HG02642 (cell line): Measurements from ENCODE around the gene PFKL.
A peak's percentile ranks its signal among the peaks of the same experiment; 100 is the strongest.

Source experiments
- ATAC-seq: cut with Tn5 transposase; IDR thresholded peaks from one replicate; pipeline ENCODE4 v1.9.1; 2021; ENCODE audit warnings: mild to moderate bottlenecking; ENCODE audit not compliant: unreplicated experiment, poor library complexity

The PFKL gene

DNA sequence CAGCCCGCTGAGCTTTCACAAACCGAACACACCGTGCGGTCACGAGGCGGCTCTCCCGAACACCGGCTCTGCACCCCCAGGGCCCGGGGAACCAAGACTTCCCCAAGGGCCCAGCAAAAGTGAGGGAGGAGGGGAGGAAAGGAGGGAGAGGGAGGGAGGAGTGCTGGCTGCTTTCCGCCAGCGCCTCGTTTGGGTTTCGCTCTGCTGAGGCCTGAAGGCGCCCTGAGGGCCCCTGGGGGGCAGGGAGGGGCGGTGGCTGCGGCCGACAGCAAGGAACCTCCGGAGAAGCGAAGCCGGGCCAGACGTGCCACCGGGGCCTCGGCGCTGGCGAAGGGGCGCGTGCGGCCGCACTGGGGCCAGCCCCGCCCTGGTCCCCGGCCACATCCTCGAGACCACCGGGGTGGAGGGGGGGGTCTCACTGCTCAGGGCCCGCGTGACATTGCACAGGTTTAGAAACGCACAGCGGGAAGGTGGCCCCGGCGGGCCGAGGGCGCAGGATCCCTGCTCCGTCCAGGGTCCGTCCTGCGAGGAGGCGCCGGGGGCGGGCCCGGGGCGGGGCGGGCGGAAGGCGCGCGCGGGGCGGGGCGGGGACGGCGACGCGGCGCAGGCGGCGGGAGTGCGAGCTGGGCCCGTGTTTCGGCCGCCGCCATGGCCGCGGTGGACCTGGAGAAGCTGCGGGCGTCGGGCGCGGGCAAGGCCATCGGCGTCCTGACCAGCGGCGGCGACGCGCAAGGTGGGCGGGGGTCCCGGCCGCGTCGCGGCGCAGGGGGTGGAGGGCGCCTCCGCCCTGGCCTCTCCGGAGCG, at the start of gene PFKL:
Gene PFKL (plus strand): TSS at position 596 of the 804 bp plus-strand sequence. CDS start 53 bp downstream, at position 649.
- peak; percentile 57 for ATAC-seq

DNA sequence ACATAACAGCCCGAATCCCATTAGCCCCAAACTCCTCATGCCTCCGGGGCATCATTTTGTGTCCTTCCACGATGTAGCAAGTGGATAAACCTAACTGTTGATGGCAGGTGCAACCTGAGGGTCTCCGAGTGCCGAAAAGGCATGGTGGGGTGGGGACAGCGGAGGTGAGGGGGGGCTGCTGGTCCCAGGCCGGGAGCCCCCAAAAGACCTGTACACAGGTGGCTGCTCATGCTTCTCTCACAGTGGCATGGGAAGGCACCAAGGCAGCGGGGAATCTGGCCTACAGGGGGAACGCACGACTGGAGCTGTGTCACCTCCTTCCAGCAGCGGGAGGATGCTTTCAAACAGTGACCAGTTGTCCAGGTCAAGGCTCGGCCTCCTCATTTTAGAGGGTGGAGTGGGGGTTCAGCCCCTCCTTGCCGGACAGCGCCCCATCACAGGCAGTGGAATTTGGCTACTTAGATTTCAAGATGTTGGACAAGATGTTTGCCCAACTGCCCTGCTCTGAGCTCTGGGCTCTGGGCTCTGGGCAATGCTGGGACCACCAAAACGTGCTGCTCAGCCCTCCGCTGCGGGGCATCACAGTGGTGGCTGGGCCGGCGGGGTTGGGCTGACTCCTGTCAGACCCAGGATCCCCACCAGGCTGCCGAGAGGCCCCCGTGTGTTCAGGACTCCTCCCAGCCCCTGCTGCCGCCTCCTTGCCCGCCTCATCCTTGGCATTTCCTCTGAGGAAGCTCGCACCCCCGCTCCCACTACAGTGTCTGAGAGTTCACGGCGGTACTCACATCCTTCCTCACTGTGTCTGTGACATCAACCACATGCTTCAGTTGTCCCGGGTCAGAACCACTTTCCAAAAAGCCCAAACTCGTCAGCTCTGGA, 45.8 kb upstream of the PFKL start:
- ATAC-seq, result no peak

GRCh38 chr21:44255511-44255981, 44.3 kb upstream of the PFKL start:
- ATAC-seq, result no peak

DNA sequence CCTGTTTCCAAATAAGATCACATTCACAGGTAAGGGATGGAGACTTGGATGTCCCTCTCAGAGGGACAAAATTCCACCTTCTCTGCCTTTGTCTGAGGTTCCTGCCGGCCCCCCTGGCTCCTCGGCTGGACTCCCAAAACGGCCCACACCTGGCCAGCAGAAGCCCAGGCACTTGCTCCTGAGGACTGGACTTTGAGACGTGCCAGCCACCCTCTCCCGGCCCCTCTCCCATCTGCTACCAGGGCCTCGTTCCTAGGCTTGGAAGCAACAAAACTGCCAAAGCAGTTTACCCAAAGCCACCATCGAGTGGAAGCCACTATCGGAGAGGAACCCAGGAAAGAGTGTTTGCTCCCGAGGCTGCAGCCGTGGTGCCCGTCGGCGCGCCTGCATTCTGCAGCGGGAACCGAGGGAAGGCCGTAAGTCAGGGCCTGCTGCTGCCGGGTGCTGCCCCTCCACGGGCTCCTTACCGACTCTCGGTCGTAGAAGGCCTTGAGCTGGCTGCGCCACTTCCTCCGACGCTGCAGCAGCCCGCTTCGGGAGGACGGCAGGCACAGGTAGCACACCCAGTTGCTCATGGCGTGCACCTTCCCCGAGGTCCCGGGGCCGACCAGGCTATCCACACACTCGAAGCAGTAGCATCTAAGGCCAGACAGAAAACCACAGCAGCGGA, 41.7 kb upstream of the PFKL start:
- ATAC-seq, result no peak

- ATAC-seq, result no peak
Observed at GRCh38 chr21:44259082-44259705, 40.7 kb upstream of the PFKL start.

DNA sequence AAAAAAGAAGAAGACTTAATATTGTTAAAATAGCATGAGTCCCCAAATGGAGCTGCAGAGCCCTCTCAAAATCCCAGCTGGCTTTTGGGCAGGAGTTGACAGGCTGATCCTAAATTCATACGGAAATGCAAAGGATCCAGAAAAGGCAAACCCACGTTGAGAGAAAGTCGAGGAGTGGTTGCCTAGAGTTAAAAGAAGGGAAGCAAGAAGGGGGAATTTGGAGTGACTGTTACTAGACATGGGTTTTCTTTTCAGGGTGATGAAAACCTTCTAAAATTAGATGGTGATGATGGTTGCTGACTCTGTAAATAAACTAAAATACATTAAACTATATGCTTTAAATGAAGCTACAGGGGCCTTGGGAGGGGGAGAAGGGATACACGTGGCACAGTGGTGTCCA, 39.8 kb upstream of the PFKL start:
- no peak for ATAC-seq

- ATAC-seq, result no peak
Observed at GRCh38 chr21:44260791-44261631, 38.8 kb upstream of the PFKL start.

- no peak for ATAC-seq
Observed at GRCh38 chr21:44261675-44262295, 38.1 kb upstream of the PFKL start, which contains the start of gene DNMT3L. DNMT3L (minus strand) TSS chr21:44261897; CDS start chr21:44261259, 638 bp downstream.

GRCh38 chr21:44262338-44263056, 37.4 kb upstream of the PFKL start:
- no peak for ATAC-seq

DNA sequence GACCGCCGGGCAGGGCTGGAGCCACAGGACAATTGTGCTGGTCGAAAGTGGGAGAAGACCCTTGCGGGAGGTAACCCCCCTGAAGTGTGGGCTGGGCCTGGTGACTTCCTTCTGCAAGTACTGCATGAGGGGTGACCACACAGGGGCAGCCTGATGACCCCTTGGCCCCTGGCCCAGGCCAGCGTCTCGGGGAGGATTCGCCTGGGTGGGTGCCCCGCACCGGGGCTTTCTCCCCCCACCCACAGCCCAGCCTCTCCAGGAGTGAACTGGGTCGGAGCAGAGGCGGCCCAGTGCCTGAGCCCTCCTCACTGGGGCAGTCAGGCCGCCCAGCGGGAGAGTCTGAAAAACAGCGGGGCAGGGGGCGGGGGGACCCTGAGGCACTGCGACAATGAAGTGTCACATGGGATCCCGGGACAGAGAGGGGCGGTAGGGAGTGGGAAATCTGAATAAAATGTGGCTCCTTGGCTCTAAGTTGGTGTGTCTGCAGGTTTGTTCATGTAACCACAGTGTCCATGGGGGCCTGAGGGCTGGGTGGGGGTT, 36.6 kb upstream of the PFKL start:
- ATAC-seq, result no peak

- ATAC-seq, result no peak
Observed at GRCh38 chr21:44263768-44264167, 36.1 kb upstream of the PFKL start.

GRCh38 chr21:44265734-44266270, 34.1 kb upstream of the PFKL start:
- ATAC-seq, result no peak

DNA sequence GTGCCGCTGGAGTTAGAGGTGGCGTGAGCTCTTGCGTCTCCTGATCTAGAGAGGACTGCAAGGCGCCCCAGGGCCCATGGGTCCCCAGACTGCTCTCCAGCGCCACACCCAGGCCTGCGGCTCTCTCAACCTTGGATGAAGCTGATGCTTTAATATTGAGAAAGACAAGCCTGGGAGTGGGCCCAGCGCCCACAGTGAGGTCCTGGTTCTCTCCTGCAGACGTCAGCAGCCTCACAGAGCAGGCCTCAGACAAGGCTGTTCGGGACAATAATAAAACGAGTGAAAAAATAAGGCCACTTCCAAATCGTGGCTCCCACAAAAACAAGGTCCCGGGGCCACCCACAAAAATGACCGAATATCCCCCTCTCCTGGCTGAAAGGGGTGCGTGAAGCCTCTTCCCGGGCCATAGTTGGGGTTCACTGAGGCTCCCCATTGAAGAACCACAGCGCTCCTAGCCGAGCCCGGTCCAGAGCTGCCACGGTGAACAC, 32.2 kb upstream of the PFKL start:
- ATAC-seq, result no peak

DNA sequence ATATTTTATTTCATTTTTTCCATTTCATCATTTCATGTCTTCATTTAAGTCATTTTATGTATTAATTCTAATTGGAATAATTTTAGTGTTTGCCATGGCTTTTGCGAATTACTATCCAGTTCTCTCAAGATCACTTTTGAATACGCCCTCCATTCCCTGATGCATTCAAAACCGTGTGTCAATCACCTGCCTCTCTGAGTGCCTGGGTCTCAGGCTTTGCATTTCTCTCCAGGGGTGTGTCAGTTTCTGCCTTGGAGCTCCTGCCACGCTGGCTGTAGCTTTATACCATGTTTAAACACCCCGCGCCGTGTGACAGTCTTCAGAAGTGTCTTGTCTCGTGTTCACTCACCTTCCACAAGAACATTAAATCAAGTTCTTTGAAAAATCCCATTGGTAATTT, 30.8 kb upstream of the PFKL start:
- no peak for ATAC-seq

DNA sequence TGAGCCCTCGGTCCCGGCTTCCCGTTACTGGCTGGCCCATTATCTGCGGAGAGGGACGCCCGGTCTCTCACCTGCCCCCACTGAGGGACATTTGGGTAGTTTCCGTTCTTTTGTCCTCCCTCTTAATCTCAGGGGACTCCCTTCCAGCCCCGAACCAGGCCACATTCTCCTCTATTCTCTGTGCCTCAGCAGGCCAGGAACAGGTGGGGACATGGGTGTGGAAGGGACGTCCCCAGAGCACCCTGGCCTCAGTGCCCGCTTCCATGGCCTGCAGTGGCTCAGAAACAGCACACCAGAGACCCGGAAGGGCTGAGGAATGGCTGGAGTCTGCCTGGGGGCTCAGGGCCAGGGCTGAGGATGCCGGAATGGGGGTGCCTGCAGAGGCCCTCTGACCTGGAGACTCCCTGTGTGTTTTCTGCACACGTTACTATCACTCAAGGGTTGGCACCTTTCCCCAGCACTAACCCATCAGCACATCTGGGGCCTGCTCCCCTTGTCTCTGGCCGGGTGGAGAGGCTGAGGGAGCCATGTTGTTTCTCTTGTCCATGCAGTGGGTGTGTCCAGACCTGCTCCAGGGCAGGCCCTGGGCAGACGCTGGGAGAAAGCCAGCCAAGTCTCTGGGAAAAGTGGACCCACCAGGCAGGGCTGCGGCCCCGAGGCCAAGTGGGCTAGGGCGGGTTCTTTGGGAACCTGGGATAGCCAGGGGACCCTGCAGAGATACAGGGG, 28.1 kb upstream of the PFKL start:
- no peak for ATAC-seq

GRCh38 chr21:44272284-44272858, 27.5 kb upstream of the PFKL start:
- no peak for ATAC-seq

DNA sequence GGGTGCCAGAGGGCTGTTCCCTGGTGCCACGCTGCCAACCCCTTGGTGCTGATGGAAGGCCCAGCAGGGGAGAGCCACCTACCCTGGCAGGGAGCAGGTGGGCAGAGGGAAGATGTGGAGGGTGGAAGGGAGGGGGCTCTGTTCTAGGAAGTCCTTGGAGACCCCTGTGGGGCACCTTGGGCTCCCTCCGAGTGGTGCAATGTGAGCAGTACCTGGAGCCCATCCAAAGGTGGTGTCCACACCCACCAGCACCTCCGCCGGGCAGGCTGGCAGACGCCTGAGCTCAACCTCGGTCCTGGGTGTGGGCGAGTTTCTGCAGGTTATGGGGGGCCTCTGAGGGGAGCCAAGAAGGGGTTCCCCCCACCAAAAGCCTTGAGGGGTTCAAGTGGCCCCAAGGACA, 26.8 kb upstream of the PFKL start:
- ATAC-seq, result no peak
